Stimulated activated effector memory CD8-positive, alpha-beta T cell treated with anti-CD3 and anti-CD28 coated beads, Interleukin-12 subunit alpha, Interleukin-12 subunit beta, amount 100 ng/mL, for 72 hours (primary cell): ENCODE results near the gene CYYR1.

Source experiments
- ATAC-seq: fragments of 150-1000 bp; cut with Tn5 transposase; 2 replicates; pipeline ENCODE4 v1.10.0; 2021
- DNase-seq, 2 donors: peaks; one replicate each; pipeline ENCODE4 v3.0.0; 2021 to 2022; ENCODE audit warnings: low spot score in 2 of 2
- H3K27ac Mint-ChIP-seq: one replicate; pipeline ENCODE4 v1.8.0; 2022; ENCODE audit warnings: mild to moderate bottlenecking, mixed read lengths
- H3K36me3 Mint-ChIP-seq: one replicate; pipeline ENCODE4 v1.8.0; 2022; ENCODE audit warnings: mild to moderate bottlenecking, mixed read lengths
- H3K4me1 Mint-ChIP-seq: one replicate; pipeline ENCODE4 v1.8.0; 2022; ENCODE audit warnings: mixed read lengths
- H3K4me3 Mint-ChIP-seq: one replicate; pipeline ENCODE4 v1.8.0; 2022; ENCODE audit warnings: mild to moderate bottlenecking, mixed read lengths
- H3K9me3 Mint-ChIP-seq: one replicate; pipeline ENCODE4 v1.8.0; 2022; ENCODE audit warnings: mixed read lengths

Gene CYYR1

GRCh38 chr21:26572702-26573381 lies at the start of gene CYYR1:
Gene CYYR1 (minus strand): TSS chr21:26573286. CDS start chr21:26572940, 346 bp downstream.
- ATAC-seq (no peak), DNase-seq (no peak)
- Mint-ChIP-seq H3K4me1 (no peaks in the 10 kb centered on the region), H3K9me3 (peaks cover 11% of the 10 kb centered on the region), H3K27ac (no peak within 1 kb of the TSS), H3K36me3 (no peaks in the 10 kb centered on the region), H3K4me3 (no peak within 1 kb of the TSS)

GRCh38 chr21:26617176-26617575 lies 44.1 kb upstream of the CYYR1 start:
- ATAC-seq: no peak
- no peaks in the 10 kb centered on the region for H3K4me1 Mint-ChIP-seq
- no peak for DNase-seq
- H3K9me3 Mint-ChIP-seq: peaks cover 9% of the 10 kb centered on the region
- no peaks in the 10 kb centered on the region for H3K36me3 Mint-ChIP-seq
- H3K27ac Mint-ChIP-seq: no peak overlapping the region
- H3K4me3 Mint-ChIP-seq: no peak overlapping the region

GRCh38 chr21:26614251-26614650 lies 41.2 kb upstream of the CYYR1 start:
- H3K36me3 Mint-ChIP-seq: no peaks in the 10 kb centered on the region
- DNase-seq: no peak
- no peaks in the 10 kb centered on the region for H3K4me1 Mint-ChIP-seq
- H3K4me3 Mint-ChIP-seq: no peak overlapping the region
- peaks cover 11% of the 10 kb centered on the region for H3K9me3 Mint-ChIP-seq
- no peak overlapping the region for H3K27ac Mint-ChIP-seq
- no peak for ATAC-seq

- DNase-seq (no peak), ATAC-seq (no peak)
- H3K4me3 Mint-ChIP-seq: no peak overlapping the region
- no peaks in the 10 kb centered on the region for H3K4me1 Mint-ChIP-seq
- no peaks in the 10 kb centered on the region for H3K36me3 Mint-ChIP-seq
- peaks cover 12% of the 10 kb centered on the region for H3K9me3 Mint-ChIP-seq
- H3K27ac Mint-ChIP-seq: no peak overlapping the region
Observed at GRCh38 chr21:26599261-26599660, 26.2 kb upstream of the CYYR1 start.

GRCh38 chr21:26597981-26598380 lies 24.9 kb upstream of the CYYR1 start:
- peaks cover 9% of the 10 kb centered on the region for H3K9me3 Mint-ChIP-seq
- H3K4me1 Mint-ChIP-seq: no peaks in the 10 kb centered on the region
- ATAC-seq: no peak
- H3K4me3 Mint-ChIP-seq: no peak overlapping the region
- DNase-seq: no peak
- no peak overlapping the region for H3K27ac Mint-ChIP-seq
- no peaks in the 10 kb centered on the region for H3K36me3 Mint-ChIP-seq

DNA sequence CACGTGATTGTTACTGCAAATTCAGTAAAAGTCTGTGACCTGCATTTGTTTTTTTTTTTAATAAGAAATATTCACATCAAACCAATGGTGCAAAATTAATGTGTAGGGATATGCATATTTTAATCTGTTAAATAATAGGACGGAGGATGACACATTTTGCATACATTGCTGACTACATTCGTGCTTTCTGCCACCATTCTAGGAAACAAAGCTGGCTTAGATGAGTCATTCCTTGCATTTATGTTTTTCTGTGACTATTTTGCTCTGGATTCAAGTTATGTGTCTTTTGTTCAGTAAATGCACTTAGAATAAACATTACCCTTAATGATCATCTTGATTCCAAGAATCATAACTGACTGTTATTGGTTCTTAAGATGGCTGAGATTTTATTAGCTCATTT lies 23.9 kb upstream of the CYYR1 start:
- H3K27ac Mint-ChIP-seq: no peak overlapping the region
- DNase-seq: no peak
- peaks cover 5% of the 10 kb centered on the region for H3K9me3 Mint-ChIP-seq
- H3K36me3 Mint-ChIP-seq: no peaks in the 10 kb centered on the region
- H3K4me1 Mint-ChIP-seq: no peaks in the 10 kb centered on the region
- no peak for ATAC-seq
- H3K4me3 Mint-ChIP-seq: no peak overlapping the region

DNA sequence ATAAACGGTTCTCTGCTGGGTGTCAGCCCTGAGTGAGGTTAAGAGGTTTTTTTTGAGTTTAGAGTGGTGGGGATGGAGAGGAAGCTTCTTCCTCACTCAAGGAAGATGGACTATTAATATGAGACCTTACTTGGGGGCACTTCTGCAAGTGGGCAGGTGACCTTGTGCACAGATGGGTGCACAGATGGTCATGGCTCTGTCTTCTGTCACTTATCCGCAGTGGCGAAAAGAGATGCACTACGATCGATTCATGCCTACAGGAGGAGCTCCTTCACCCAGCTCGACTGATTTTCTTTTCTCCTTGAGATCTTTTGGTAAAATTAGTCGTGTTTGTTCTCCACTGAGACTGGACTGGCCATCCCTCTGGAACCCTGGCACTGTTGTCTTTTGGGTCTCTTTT lies 22.9 kb upstream of the CYYR1 start:
- Mint-ChIP-seq H3K27ac (no peak overlapping the region), H3K4me3 (no peak overlapping the region), H3K36me3 (no peaks in the 10 kb centered on the region), H3K9me3 (peaks cover 3% of the 10 kb centered on the region), H3K4me1 (no peaks in the 10 kb centered on the region)
- DNase-seq: no peak
- ATAC-seq: no peak

DNA sequence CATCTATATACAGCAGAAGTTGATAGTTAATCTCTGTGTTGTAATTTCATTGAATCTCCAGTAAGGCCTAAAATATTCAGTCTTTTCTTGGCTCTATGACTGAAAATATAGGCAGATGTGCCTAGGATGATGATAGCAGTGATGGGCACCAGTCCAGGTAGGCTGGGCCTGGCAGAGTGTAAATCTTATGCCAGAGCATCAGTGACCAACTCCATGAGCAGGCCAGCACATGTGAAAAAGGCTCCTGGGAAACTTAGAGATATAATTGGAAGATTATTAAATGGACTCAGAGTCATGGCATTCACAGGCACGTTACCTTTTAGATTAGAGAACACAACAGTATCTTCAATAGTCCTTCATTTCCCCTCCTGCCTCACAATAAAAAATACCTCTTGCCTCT lies 20.7 kb upstream of the CYYR1 start:
- DNase-seq (no peak), ATAC-seq (no peak)
- Mint-ChIP-seq H3K36me3 (no peaks in the 10 kb centered on the region), H3K4me3 (no peak overlapping the region), H3K27ac (no peak overlapping the region), H3K4me1 (no peaks in the 10 kb centered on the region), H3K9me3 (no peaks in the 10 kb centered on the region)

DNA sequence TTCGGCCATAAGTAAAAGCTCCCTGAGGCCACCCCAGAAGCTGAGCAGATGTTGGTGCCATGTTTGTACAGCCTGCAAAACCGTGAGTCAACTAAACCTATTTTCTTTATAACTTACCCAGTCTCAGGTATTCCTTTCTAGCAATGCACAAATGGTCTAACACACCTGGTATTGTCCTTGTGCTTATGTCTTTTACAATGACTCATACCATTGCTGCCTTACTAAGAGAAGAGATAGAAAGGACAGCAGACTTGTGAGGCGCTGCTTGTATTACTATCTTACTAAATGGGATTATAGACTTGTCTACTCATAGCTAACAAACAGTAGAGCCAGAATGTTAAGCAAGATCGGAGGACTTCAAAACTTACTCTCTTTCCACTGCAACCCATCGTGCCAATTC lies 18.5 kb upstream of the CYYR1 start:
- H3K27ac Mint-ChIP-seq: no peak overlapping the region
- no peaks in the 10 kb centered on the region for H3K4me1 Mint-ChIP-seq
- DNase-seq (no peak), ATAC-seq (no peak)
- H3K9me3 Mint-ChIP-seq: peaks cover 4% of the 10 kb centered on the region
- H3K4me3 Mint-ChIP-seq: no peak overlapping the region
- H3K36me3 Mint-ChIP-seq: no peaks in the 10 kb centered on the region

DNA sequence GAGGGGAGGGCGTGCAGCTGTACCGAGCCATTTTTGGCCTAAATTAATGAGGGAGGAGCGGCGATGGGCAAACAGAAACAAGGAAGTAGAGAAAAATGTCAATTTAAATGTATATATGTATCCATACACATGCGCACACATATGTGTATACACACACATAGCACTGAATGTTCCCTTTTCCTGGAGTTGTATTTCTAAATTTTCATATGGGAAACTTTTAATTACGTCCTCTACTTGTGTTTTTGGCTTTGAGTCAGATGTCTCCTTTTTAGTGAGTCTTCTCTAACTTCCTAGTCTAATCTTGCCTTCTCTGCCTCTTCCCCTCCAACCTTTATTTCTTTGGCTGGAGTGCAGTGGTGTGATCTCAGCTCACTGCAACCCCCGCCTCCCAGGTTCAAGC lies 15.4 kb upstream of the CYYR1 start:
- peaks cover 7% of the 10 kb centered on the region for H3K9me3 Mint-ChIP-seq
- DNase-seq (no peak), ATAC-seq (no peak)
- H3K4me1 Mint-ChIP-seq: no peaks in the 10 kb centered on the region
- H3K4me3 Mint-ChIP-seq: no peak overlapping the region
- no peak overlapping the region for H3K27ac Mint-ChIP-seq
- H3K36me3 Mint-ChIP-seq: no peaks in the 10 kb centered on the region

DNA sequence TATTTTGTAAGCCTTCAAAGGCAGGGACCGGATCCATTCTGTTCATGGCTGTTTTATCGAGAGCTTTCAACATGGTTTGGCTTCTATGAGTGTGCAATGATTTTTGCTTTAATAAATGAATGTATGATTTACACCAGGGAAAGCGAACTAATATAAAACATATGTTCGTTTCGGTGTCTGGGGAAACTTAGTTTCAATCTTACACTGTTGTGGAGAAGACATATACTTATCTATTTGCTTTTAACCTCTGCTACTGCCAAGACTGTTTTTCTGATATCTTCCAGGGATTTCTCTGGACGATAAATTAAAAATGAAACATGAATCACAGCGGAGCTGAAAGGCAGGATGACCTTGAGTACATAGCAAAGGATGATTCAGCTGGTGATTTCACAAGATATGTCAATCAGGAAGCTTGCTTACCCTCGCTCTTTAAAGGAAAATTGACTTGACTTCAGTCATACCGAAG lies 14.7 kb upstream of the CYYR1 start:
- no peak for ATAC-seq
- peaks cover 7% of the 10 kb centered on the region for H3K9me3 Mint-ChIP-seq
- no peaks in the 10 kb centered on the region for H3K4me1 Mint-ChIP-seq
- H3K36me3 Mint-ChIP-seq: no peaks in the 10 kb centered on the region
- no peak for DNase-seq
- H3K27ac Mint-ChIP-seq: no peak overlapping the region
- H3K4me3 Mint-ChIP-seq: no peak overlapping the region

DNA sequence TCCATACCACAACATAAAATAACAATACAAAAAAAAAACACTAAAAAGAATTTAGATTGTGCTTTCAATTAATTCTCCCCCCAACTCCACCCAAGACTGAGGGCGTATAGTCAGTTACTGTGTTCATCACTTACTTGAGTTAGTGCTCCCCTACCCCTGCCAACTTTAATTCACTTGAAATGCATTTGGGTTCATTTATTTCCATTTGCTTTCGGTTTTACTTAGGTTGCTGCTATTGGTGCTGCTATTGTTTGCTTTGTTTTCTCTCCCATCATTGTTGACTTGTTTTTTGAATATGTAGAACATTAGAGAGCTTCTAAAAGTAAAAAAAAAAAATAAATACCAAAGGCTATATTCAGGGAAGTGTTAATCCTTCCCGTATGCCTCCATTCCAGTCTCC lies 10.7 kb upstream of the CYYR1 start:
- DNase-seq (no peak), ATAC-seq (no peak)
- Mint-ChIP-seq H3K9me3 (peaks cover 13% of the 10 kb centered on the region), H3K36me3 (no peaks in the 10 kb centered on the region), H3K4me3 (no peak overlapping the region), H3K4me1 (no peaks in the 10 kb centered on the region), H3K27ac (no peak overlapping the region)

DNA sequence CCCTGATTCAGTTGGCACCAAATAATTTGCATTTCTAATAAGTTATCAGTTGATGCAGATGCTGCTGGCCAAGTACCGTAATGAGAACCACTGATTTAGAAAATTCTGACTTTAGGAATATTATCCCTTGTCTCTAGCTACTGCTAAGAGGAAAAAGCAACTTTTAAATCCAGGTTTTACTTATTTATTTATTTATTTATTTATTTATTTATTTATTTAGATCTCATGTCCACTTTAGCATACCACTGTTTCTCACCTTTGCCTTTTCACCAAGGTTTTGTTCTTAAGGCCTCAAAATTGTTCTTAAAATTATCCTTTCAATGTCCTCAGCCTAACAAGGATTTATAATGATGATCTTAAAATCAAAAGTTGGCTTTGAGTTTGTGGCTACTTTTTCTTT lies 8.7 kb upstream of the CYYR1 start:
- H3K4me3 Mint-ChIP-seq: no peak overlapping the region
- no peak overlapping the region for H3K27ac Mint-ChIP-seq
- ATAC-seq (no peak), DNase-seq (no peak)
- H3K4me1 Mint-ChIP-seq: no peaks in the 10 kb centered on the region
- no peaks in the 10 kb centered on the region for H3K36me3 Mint-ChIP-seq
- peaks cover 10% of the 10 kb centered on the region for H3K9me3 Mint-ChIP-seq

DNA sequence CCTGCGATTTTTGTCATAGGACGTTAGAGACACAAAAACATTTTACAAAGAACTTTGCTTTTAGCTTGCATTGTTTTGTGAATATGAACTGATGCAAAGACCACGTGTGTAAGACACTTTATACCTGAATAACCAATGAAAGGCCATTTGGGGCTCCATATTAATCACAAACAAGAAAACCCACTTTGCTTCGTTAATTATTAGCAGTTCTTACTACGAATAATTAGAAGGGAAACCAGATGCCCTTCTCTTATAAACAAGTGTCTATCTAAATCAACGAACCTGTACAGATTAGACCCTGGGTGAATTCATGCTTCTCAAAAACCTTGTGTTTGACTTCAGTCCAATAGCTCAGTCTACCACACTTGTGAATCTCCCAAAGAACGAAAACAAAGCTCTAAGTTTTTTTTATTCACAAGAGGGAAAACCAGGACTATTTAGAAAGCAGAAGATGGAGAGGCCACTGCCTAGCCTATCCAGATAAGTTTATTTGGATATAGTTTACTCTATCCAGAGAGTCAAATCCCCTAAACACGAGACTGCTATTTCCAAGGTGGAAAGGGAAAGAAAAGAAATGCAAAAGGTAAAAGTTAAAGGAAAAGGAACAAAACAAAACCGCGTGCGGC lies 897 bp downstream of the CYYR1 start:
- no peak overlapping the region for H3K4me3 Mint-ChIP-seq
- ATAC-seq: no peak
- H3K9me3 Mint-ChIP-seq: peaks cover 11% of the 10 kb centered on the region
- H3K27ac Mint-ChIP-seq: no peak overlapping the region
- H3K4me1 Mint-ChIP-seq: no peaks in the 10 kb centered on the region
- no peak for DNase-seq
- H3K36me3 Mint-ChIP-seq: no peaks in the 10 kb centered on the region

DNA sequence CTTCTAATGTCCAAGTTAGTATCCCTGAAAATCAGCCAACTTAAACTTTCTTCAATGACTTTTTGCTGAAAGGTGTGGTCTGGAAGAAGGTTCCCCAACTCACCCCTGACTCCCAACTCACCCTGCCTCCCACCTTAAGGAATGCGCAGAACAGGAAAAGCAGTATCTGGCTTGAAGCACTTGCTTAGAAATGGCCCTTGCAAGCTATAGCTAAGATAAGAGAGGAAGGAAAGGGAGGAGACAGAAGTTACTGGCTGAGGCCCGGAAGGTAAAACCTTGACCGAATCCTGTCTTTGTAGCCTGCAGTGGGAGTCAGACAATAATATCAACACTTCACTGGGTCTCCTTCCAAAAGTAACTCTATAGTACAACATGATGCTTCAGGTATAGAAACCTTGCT lies 2.9 kb downstream of the CYYR1 start:
- H3K4me3 Mint-ChIP-seq: no peak overlapping the region
- ATAC-seq: no peak

GRCh38 chr21:26565546-26565945 lies 7.5 kb downstream of the CYYR1 start:
- Mint-ChIP-seq H3K36me3 (no peaks in the 10 kb centered on the region), H3K4me1 (no peaks in the 10 kb centered on the region), H3K9me3 (peaks cover 3% of the 10 kb centered on the region), H3K27ac (no peak overlapping the region), H3K4me3 (no peak overlapping the region)
- ATAC-seq (no peak), DNase-seq (no peak)

More for the DNA sequence above, 2.9 kb downstream of the CYYR1 start:
- H3K36me3 Mint-ChIP-seq: no peaks in the 10 kb centered on the region
- no peaks in the 10 kb centered on the region for H3K4me1 Mint-ChIP-seq
- H3K9me3 Mint-ChIP-seq: peaks cover 6% of the 10 kb centered on the region
- no peak overlapping the region for H3K27ac Mint-ChIP-seq
- DNase-seq: no peak
